K562 (cell line): ENCODE measurements around the gene UNC119B. TPM values are rescaled to one million over a fixed set of nuclear protein-coding genes. Genes with fewer than 3 reads are reported as not detected.

Experiments
- DLX4 ChIP-seq: fragments of 250-450 bp; sonication (Bioruptor Pico); IDR thresholded peaks from 2 replicates; pipeline ENCODE4 v1.6.1; 2021; ENCODE audit warnings: mild to moderate bottlenecking
- ETS1 ChIP-seq: conservative IDR thresholded peaks from 2 replicates; pipeline ENCODE4 v1.6.1; 2011; ENCODE audit warnings: low read depth, mild to moderate bottlenecking, low read length; ENCODE audit not compliant: control insufficient read depth
- LEF1 ChIP-seq: fragments of 450-650 bp; IDR thresholded peaks from 2 replicates; pipeline ENCODE4 v1.6.1; 2016; ENCODE audit warnings: mild to moderate bottlenecking
- POLR2AphosphoS5 ChIP-seq: IDR thresholded peaks from 2 replicates; pipeline ENCODE4 v1.6.1; 2011; ENCODE audit warnings: mild to moderate bottlenecking, low read depth, low read length, moderate library complexity; ENCODE audit not compliant: control insufficient read depth, insufficient read depth
- RBM39 ChIP-seq: fragments of 200-400 bp; formaldehyde crosslinking; optimal IDR thresholded peaks from 2 replicates; pipeline ENCODE3; 2018; ENCODE audit warnings: low read depth, low read length
- SP1 ChIP-seq: sonication (generic); formaldehyde crosslinking; IDR thresholded peaks from 2 replicates; pipeline ENCODE4 v1.8.1; 2022; ENCODE audit warnings: mild to moderate bottlenecking, missing genetic modification reagents
- TSC22D4 ChIP-seq: fragments of 450-650 bp; IDR thresholded peaks from 2 replicates; pipeline ENCODE4 v1.6.1; 2016; ENCODE audit warnings: missing genetic modification characterization, missing biosample characterization, control low read depth
- ZMIZ1 ChIP-seq, 2 experiments: fragments of 150-350 bp in 1 of 2; IDR thresholded peaks; 2 replicates each; pipeline ENCODE4 v1.6.1; 2012 to 2016; ENCODE audit warnings: low read depth in 2 of 2, low read length in 2 of 2, mild to moderate bottlenecking in 1 of 2, moderate library complexity in 1 of 2
- ZNF12 ChIP-seq: sonication (generic); formaldehyde crosslinking; IDR thresholded peaks from 2 replicates; pipeline ENCODE4 v1.4.0; 2020; ENCODE audit warnings: mild to moderate bottlenecking, missing genetic modification reagents
- polyA plus RNA-seq, 8 experiments: library from polyadenylated mRNA; depleted of rRNA in 4 of 8; stranded (reverse) in 5 of 8; unstranded in 3 of 8; fragments of >200 nt; fragmentation: Nextera tagmentation in 2 of 8; fragmentation: Illumina TruSeq in 1 of 8; extraction: Ambion mirVana in 2 of 8; extraction: Trizol in 1 of 8; gene quantifications; 2 replicates each; pipeline versions ENCODE4 v1.2.1 to v1.2.3, GENCODE V29; 2011 to 2014; ENCODE audit warnings: inconsistent platforms in 1 of 8, missing spikeins in 1 of 8
- total RNA-seq, 7 experiments: library from RNA; depleted of rRNA in 6 of 7; stranded (reverse); fragments of >200 nt in 6 of 7; fragmentation: Illumina TruSeq in 2 of 7; extraction: Trizol in 2 of 7; gene quantifications; 2 replicates each; pipeline versions ENCODE4 v1.2.1 to v1.2.3, GENCODE V29; 2011 to 2021; ENCODE audit warnings: low replicate concordance in 1 of 7
- TF ChIP-seq, protein P1 (sequence below): sonication (generic); formaldehyde crosslinking; IDR thresholded peaks from 2 replicates; pipeline ENCODE4 v1.8.0; 2022; ENCODE audit warnings: missing genetic modification reagents, mild to moderate bottlenecking, borderline replicate concordance

The UNC119B gene
- total and polyA plus RNA-seq, 9 of the 15 experiments (the other 6 are each of a cell fraction or from before 2014, with no cell fraction given) = 4.0 to 34.5 (median 15.1) TPM

- TF ChIP-seq, protein P1, sequence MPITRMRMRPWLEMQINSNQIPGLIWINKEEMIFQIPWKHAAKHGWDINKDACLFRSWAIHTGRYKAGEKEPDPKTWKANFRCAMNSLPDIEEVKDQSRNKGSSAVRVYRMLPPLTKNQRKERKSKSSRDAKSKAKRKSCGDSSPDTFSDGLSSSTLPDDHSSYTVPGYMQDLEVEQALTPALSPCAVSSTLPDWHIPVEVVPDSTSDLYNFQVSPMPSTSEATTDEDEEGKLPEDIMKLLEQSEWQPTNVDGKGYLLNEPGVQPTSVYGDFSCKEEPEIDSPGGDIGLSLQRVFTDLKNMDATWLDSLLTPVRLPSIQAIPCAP (CRISPR knock-in tag) = no peak
- TF ChIP-seq SP1 (CRISPR knock-in tag) (peak; percentile 74), ZNF12 (CRISPR knock-in tag) (0 out of 2 replicates have a peak, but pooled peaks have one; percentile 28), LEF1 (no peak), RBM39 (no peak), POLR2AphosphoS5 (peak; percentile 64), TSC22D4 (tag) (no peak), ZMIZ1 (IDR thresholded peaks at IDR 0.05; ENCODE audit: low read depth in 2 of 2, low read length in 2 of 2) (no peak), DLX4 (CRISPR knock-in tag) (no peak), ETS1 (peak; percentile 59; the same call in 1 of the 2 replicates)
These were observed 15.6 kb downstream of the UNC119B start, which contains the start of gene ACADS (continued) for GRCh38 chr12:120725659-120726509.
